Fibroblast of lung (primary cell): Measurements from ENCODE around the gene TSPYL6. TPM values are rescaled to one million over a fixed set of nuclear protein-coding genes. Genes with fewer than 3 reads are reported as not detected.

Experiments
- DNase-seq, 2 donors: peaks; one replicate each; pipeline versions ENCODE4 v3.0.0 to v3.0.0-alpha.2; 2010; ENCODE audit warnings: low read depth in 2 of 2
- H2AFZ ChIP-seq: 2 replicates; pipeline ENCODE4 v1.5.1; 2012; ENCODE audit warnings: low read length, control low read depth, inconsistent platforms
- H3K27ac ChIP-seq: 2 replicates; pipeline ENCODE4 v1.5.1; 2011; ENCODE audit warnings: low read length, control low read depth; ENCODE audit not compliant: insufficient read depth
- H3K27me3 ChIP-seq: 2 replicates; pipeline ENCODE4 v1.5.1; 2011; ENCODE audit warnings: mild to moderate bottlenecking, low read length; ENCODE audit not compliant: control insufficient read depth, insufficient read depth
- H3K36me3 ChIP-seq: 2 replicates; pipeline ENCODE4 v1.5.1; 2011; ENCODE audit warnings: low read length; ENCODE audit not compliant: control insufficient read depth, insufficient read depth
- H3K4me1 ChIP-seq: 2 replicates; pipeline ENCODE4 v1.5.1; 2011; ENCODE audit warnings: low read length; ENCODE audit not compliant: control insufficient read depth, insufficient read depth; ENCODE audit errors: extremely low read depth
- H3K4me2 ChIP-seq: 2 replicates; pipeline ENCODE4 v1.5.1; 2011; ENCODE audit warnings: low read length, control low read depth; ENCODE audit not compliant: insufficient read depth; ENCODE audit errors: extremely low read depth
- H3K4me3 ChIP-seq, 4 experiments: fragments of 200-600 bp in 1 of 4; sonication (generic) in 1 of 4; replicated peaks in 1 of 4; 2 replicates each; pipeline ENCODE4 v1.5.1; 2011 to 2016; ENCODE audit warnings: low read length in 4 of 4, low read depth in 3 of 4, mild to moderate bottlenecking in 3 of 4, control low read depth in 2 of 4, inconsistent platforms in 1 of 4, mixed read lengths in 1 of 4; ENCODE audit not compliant: insufficient read depth in 1 of 4; ENCODE audit errors: control extremely low read depth in 1 of 4
- H3K79me2 ChIP-seq: 2 replicates; pipeline ENCODE4 v1.5.1; 2012; ENCODE audit warnings: mild to moderate bottlenecking, low read length, inconsistent platforms; ENCODE audit not compliant: control insufficient read depth, insufficient read depth
- H3K9ac ChIP-seq: 2 replicates; pipeline ENCODE4 v1.5.1; 2011; ENCODE audit warnings: mild to moderate bottlenecking, low read length, control low read depth; ENCODE audit not compliant: insufficient read depth
- H3K9me3 ChIP-seq: 2 replicates; pipeline ENCODE4 v1.5.1; 2012; ENCODE audit warnings: low read depth, low read length; ENCODE audit not compliant: control insufficient read depth, insufficient read depth
- H4K20me1 ChIP-seq: 2 replicates; pipeline ENCODE4 v1.5.1; 2011; ENCODE audit warnings: low read length; ENCODE audit not compliant: control insufficient read depth, insufficient read depth; ENCODE audit errors: extremely low read depth
- CTCF ChIP-seq, 2 donors: IDR thresholded peaks in 1 of 2; conservative IDR thresholded peaks in 1 of 2; 1 replicate in 1 of 2; 2 replicates in 1 of 2; pipeline ENCODE4 v1.5.1; 2011 to 2012; ENCODE audit warnings: low read length in 2 of 2, control low read depth in 1 of 2, inconsistent platforms in 1 of 2, low read depth in 1 of 2, mild to moderate bottlenecking in 1 of 2
- EZH2 ChIP-seq: IDR thresholded peaks from 2 replicates; pipeline ENCODE4 v1.5.1; 2012; ENCODE audit warnings: low read length, control low read depth, mild to moderate bottlenecking; ENCODE audit errors: missing control alignments
- polyA plus RNA-seq, 2 donors: library from polyadenylated mRNA; depleted of rRNA in 1 of 2; stranded (reverse) in 1 of 2; unstranded in 1 of 2; fragments of >200 nt; gene quantifications; 2 replicates each; pipeline ENCODE4 v1.2.1, GENCODE V29; 2011 to 2012; ENCODE audit warnings: missing spikeins in 1 of 2
- total RNA-seq: library from RNA; depleted of rRNA; stranded (reverse); fragments of >200 nt; gene quantifications from 2 replicates; pipeline ENCODE4 v1.2.1, GENCODE V29; 2014

The TSPYL6 gene
- total and polyA plus RNA-seq, 2 donors (not counting 1 experiment from before 2014, with no cell fraction given): not detected

- Histone ChIP-seq H3K9me3 (no peaks in the 10 kb centered on the region), H3K4me1 (no peaks in the 10 kb centered on the region)
- peak in 1 of 2 donors; percentile 43 for DNase-seq
Observed at GRCh38 chr2:54228945-54229344, 27.1 kb downstream of the TSPYL6 start.

GRCh38 chr2:54227798-54228197 lies 28.2 kb downstream of the TSPYL6 start:
- Histone ChIP-seq H3K36me3 (no peaks in the 10 kb centered on the region), H3K4me1 (no peaks in the 10 kb centered on the region), H4K20me1 (no peaks in the 10 kb centered on the region), H3K27me3 (no peaks in the 10 kb centered on the region), H3K9me3 (no peaks in the 10 kb centered on the region), H3K79me2 (no peaks in the 10 kb centered on the region), H3K9ac (no peak overlapping the region), H2AFZ (no peak overlapping the region), H3K4me3 (no peak overlapping the region), H3K27ac (no peak overlapping the region), H3K4me2 (no peak overlapping the region)
- DNase-seq: no peak
- TF ChIP-seq CTCF (conservative IDR thresholded peaks at IDR 0.05 in 1 of 2, IDR thresholded peaks at IDR 0.05 in 1 of 2; ENCODE audit: low read depth in 1 of 2, low read length in 2 of 2): no peak
- TF ChIP-seq EZH2: no peak

More at GRCh38 chr2:54228945-54229344, 27.1 kb downstream of the TSPYL6 start:
- Histone ChIP-seq H3K79me2 (no peaks in the 10 kb centered on the region), H3K4me3 (no peak overlapping the region), H3K27ac (no peak overlapping the region), H3K27me3 (no peaks in the 10 kb centered on the region), H3K36me3 (no peaks in the 10 kb centered on the region), H4K20me1 (no peaks in the 10 kb centered on the region), H3K4me2 (no peak overlapping the region), H3K9ac (no peak overlapping the region), H2AFZ (no peak overlapping the region)
- TF ChIP-seq CTCF (conservative IDR thresholded peaks at IDR 0.05 in 1 of 2, IDR thresholded peaks at IDR 0.05 in 1 of 2; ENCODE audit: low read depth in 1 of 2, low read length in 2 of 2) (no peak), EZH2 (no peak)

GRCh38 chr2:54226260-54226659 lies 29.8 kb downstream of the TSPYL6 start:
- no peaks in the 10 kb centered on the region for H3K27me3 ChIP-seq
- no peak overlapping the region for H3K9ac ChIP-seq
- TF ChIP-seq CTCF (conservative IDR thresholded peaks at IDR 0.05 in 1 of 2, IDR thresholded peaks at IDR 0.05 in 1 of 2; ENCODE audit: low read depth in 1 of 2, low read length in 2 of 2) (no peak), EZH2 (no peak)
- no peak overlapping the region for H3K4me2 ChIP-seq
- no peaks in the 10 kb centered on the region for H3K4me1 ChIP-seq
- no peak for DNase-seq
- no peak overlapping the region for H3K27ac ChIP-seq
- no peak overlapping the region for H3K4me3 ChIP-seq
- no peaks in the 10 kb centered on the region for H3K79me2 ChIP-seq
- H4K20me1 ChIP-seq: no peaks in the 10 kb centered on the region
- no peak overlapping the region for H2AFZ ChIP-seq
- no peaks in the 10 kb centered on the region for H3K36me3 ChIP-seq
- no peaks in the 10 kb centered on the region for H3K9me3 ChIP-seq
